CD8-positive, alpha-beta memory T cell (primary cell): ENCODE results near the gene HES5. TPM values are rescaled to one million over a fixed set of nuclear protein-coding genes. Genes with fewer than 3 reads are reported as not detected.

ENCODE experiments used
- CTCF ChIA-PET: fragments of 350-600 bp; sonication (Branson Sonifier 250); formaldehyde crosslinking; loops from one replicate; lab custom pipeline; 2021; ENCODE audit warnings: antibody characterized with exemption; lab: Charles Lee
- POLR2A ChIA-PET: fragments of 350-600 bp; sonication (Branson Sonifier 250); formaldehyde crosslinking; loops from one replicate; lab custom pipeline; 2021; ENCODE audit warnings: antibody characterized with exemption; lab: Charles Lee
- DNase-seq, 5 donors: peaks; one replicate each; pipeline versions ENCODE4 v3.0.0 to v3.0.0-alpha.2; 2020 to 2022; ENCODE audit warnings: mixed read lengths in 1 of 5
- H3K27ac ChIP-seq: one replicate; pipeline ENCODE4 v1.7.0; 2013; ENCODE audit warnings: low read depth, mild to moderate bottlenecking, low read length, moderate library complexity
- H3K27me3 ChIP-seq: 2 replicates; pipeline ENCODE4 v1.7.0; 2013; ENCODE audit warnings: low read length, mild to moderate bottlenecking; ENCODE audit not compliant: insufficient read depth, poor library complexity, severe bottlenecking
- H3K36me3 ChIP-seq: 2 replicates; pipeline ENCODE4 v1.7.0; 2013; ENCODE audit warnings: mild to moderate bottlenecking, low read length, moderate library complexity; ENCODE audit not compliant: insufficient read depth
- H3K4me1 ChIP-seq: 2 replicates; pipeline ENCODE4 v1.7.0; 2013; ENCODE audit warnings: mild to moderate bottlenecking, low read length, moderate library complexity; ENCODE audit not compliant: insufficient read depth
- H3K4me3 ChIP-seq: 2 replicates; pipeline ENCODE4 v1.7.0; 2013; ENCODE audit warnings: mild to moderate bottlenecking, low read length
- H3K9me3 ChIP-seq: 2 replicates; pipeline ENCODE4 v1.7.0; 2013; ENCODE audit warnings: mild to moderate bottlenecking, low read length
- H3K27ac Mint-ChIP-seq, 8 donors: one replicate each; pipeline ENCODE4 v1.8.0; 2020 to 2021; ENCODE audit warnings: mixed read lengths in 8 of 8, mild to moderate bottlenecking in 6 of 8, inconsistent platforms in 3 of 8, moderate library complexity in 3 of 8
- H3K27me3 Mint-ChIP-seq, 2 donors: one replicate each; pipeline ENCODE4 v1.8.0; 2020 to 2021; ENCODE audit warnings: mixed read lengths in 2 of 2, mild to moderate bottlenecking in 1 of 2, moderate library complexity in 1 of 2
- H3K36me3 Mint-ChIP-seq, 3 donors: one replicate each; pipeline ENCODE4 v1.8.0; 2020 to 2021; ENCODE audit warnings: mixed read lengths in 3 of 3, inconsistent platforms in 1 of 3, mild to moderate bottlenecking in 1 of 3
- H3K4me1 Mint-ChIP-seq, 3 donors: one replicate each; pipeline ENCODE4 v1.8.0; 2020 to 2021; ENCODE audit warnings: mixed read lengths in 3 of 3, inconsistent platforms in 1 of 3, mild to moderate bottlenecking in 1 of 3
- H3K4me3 Mint-ChIP-seq, 7 donors: one replicate each; pipeline ENCODE4 v1.8.0; 2020 to 2021; ENCODE audit warnings: mixed read lengths in 7 of 7, mild to moderate bottlenecking in 6 of 7, moderate library complexity in 4 of 7, inconsistent platforms in 2 of 7
- H3K9me3 Mint-ChIP-seq, 5 donors: one replicate each; pipeline ENCODE4 v1.8.0; 2020 to 2022; ENCODE audit warnings: mixed read lengths in 5 of 5, mild to moderate bottlenecking in 3 of 5, moderate library complexity in 2 of 5, inconsistent platforms in 1 of 5
- polyA plus RNA-seq: library from polyadenylated mRNA; unstranded; fragments of 300-500 nt; fragmentation: Illumina TruSeq; gene quantifications from one replicate; pipeline ENCODE4 v1.2.3, GENCODE V29; 2021
- total RNA-seq, 2 experiments: library from RNA; stranded (reverse); gene quantifications; one replicate each; pipeline ENCODE4 v1.2.3, GENCODE V29; 2021

HES5 gene
- total and polyA plus RNA-seq, 3 experiments from 2014 or later: not detected

- H3K4me1 Mint-ChIP-seq: peaks cover 0 to 13% (median 2%) of the 10 kb centered on the region in 3 donors
- H3K4me3 ChIP-seq: no peak overlapping the region
- CTCF ChIA-PET: interaction anchor here (1.1 to 10.9 kb wide), 2 partner anchors 10 to 12 kb away, joined by 3 to 134 read pairs; partner anchors contain the start of genes HES5 and PANK4
- H3K4me1 ChIP-seq: peaks cover 24% of the 10 kb centered on the region
- no peaks in the 10 kb centered on the region for H3K9me3 Mint-ChIP-seq
- no peaks in the 10 kb centered on the region for H3K9me3 ChIP-seq
- no peak overlapping the region for H3K27ac ChIP-seq
- no peak overlapping the region for H3K4me3 Mint-ChIP-seq
- no peak for DNase-seq
- POLR2A ChIA-PET: no interaction called here
- peak overlapping the region in 1 of 8 donors; percentile 36 for H3K27ac Mint-ChIP-seq
- peaks cover 5 to 7% of the 10 kb centered on the region in 2 donors for H3K27me3 Mint-ChIP-seq
- no peaks in the 10 kb centered on the region for H3K27me3 ChIP-seq
- peaks cover 0 to 2% (median 0%) of the 10 kb centered on the region in 3 donors for H3K36me3 Mint-ChIP-seq
- H3K36me3 ChIP-seq: no peaks in the 10 kb centered on the region
Observed at GRCh38 chr1:2538872-2539271, 8.8 kb upstream of the HES5 start.

GRCh38 chr1:2538376-2538775 lies 8.3 kb upstream of the HES5 start:
- Histone ChIP-seq H3K9me3 (no peaks in the 10 kb centered on the region), H3K36me3 (no peaks in the 10 kb centered on the region), H3K4me1 (peaks cover 19% of the 10 kb centered on the region), H3K27ac (no peak overlapping the region), H3K4me3 (no peak overlapping the region), H3K27me3 (no peaks in the 10 kb centered on the region)
- Mint-ChIP-seq H3K36me3 (peaks cover 0 to 2% (median 0%) of the 10 kb centered on the region in 3 donors), H3K27ac (peak overlapping the region in 2 of 8 donors; percentile 36 to 51), H3K9me3 (no peaks in the 10 kb centered on the region), H3K4me3 (no peak overlapping the region), H3K27me3 (peaks cover 5 to 9% of the 10 kb centered on the region in 2 donors), H3K4me1 (peaks cover 0 to 9% (median 2%) of the 10 kb centered on the region in 3 donors)
- ChIA-PET CTCF (interaction anchor here (10.9 kb wide), 1 partner anchor 12 kb away, joined by 134 read pairs; the partner anchor contains the start of genes HES5 and PANK4), POLR2A (no interaction called here)
- DNase-seq: no peak

GRCh38 chr1:2537784-2538115 lies 7.7 kb upstream of the HES5 start:
- POLR2A ChIA-PET: no interaction called here

GRCh38 chr1:2535981-2536380 lies 5.9 kb upstream of the HES5 start:
- CTCF ChIA-PET: no interaction called here

More at GRCh38 chr1:2537784-2538115, 7.7 kb upstream of the HES5 start:
- no peak overlapping the region for H3K4me3 ChIP-seq
- no peaks in the 10 kb centered on the region for H3K27me3 ChIP-seq
- H3K36me3 ChIP-seq: no peaks in the 10 kb centered on the region
- H3K4me1 ChIP-seq: peaks cover 15% of the 10 kb centered on the region
- H3K9me3 ChIP-seq: no peaks in the 10 kb centered on the region
- CTCF ChIA-PET: no interaction called here
- DNase-seq: no peak
- H3K27me3 Mint-ChIP-seq: peaks cover 8 to 10% of the 10 kb centered on the region in 2 donors
- H3K27ac ChIP-seq: no peak overlapping the region
- H3K36me3 Mint-ChIP-seq: peaks cover 0 to 2% (median 0%) of the 10 kb centered on the region in 3 donors
- H3K4me1 Mint-ChIP-seq: peaks cover 0 to 9% (median 2%) of the 10 kb centered on the region in 3 donors
- H3K9me3 Mint-ChIP-seq: no peaks in the 10 kb centered on the region
- no peak overlapping the region for H3K4me3 Mint-ChIP-seq
- H3K27ac Mint-ChIP-seq: no peak overlapping the region

GRCh38 chr1:2535455-2535854 lies 5.4 kb upstream of the HES5 start:
- H3K27ac ChIP-seq: no peak overlapping the region
- CTCF ChIA-PET: interaction anchor here (1.0 kb wide), 1 partner anchor 10 kb away, joined by 5 read pairs; the partner anchor contains the start of gene PANK4
- POLR2A ChIA-PET: no interaction called here
- H3K9me3 ChIP-seq: no peaks in the 10 kb centered on the region
- Mint-ChIP-seq H3K27me3 (peaks cover 15 to 19% of the 10 kb centered on the region in 2 donors), H3K4me3 (no peak overlapping the region), H3K4me1 (peaks cover 0 to 7% (median 2%) of the 10 kb centered on the region in 3 donors), H3K27ac (no peak overlapping the region), H3K9me3 (no peaks in the 10 kb centered on the region), H3K36me3 (peaks cover 0 to 2% (median 0%) of the 10 kb centered on the region in 3 donors)
- no peak for DNase-seq
- no peak overlapping the region for H3K4me3 ChIP-seq
- peaks cover 18% of the 10 kb centered on the region for H3K27me3 ChIP-seq
- H3K36me3 ChIP-seq: no peaks in the 10 kb centered on the region
- H3K4me1 ChIP-seq: peaks cover 10% of the 10 kb centered on the region

More at GRCh38 chr1:2535981-2536380, 5.9 kb upstream of the HES5 start:
- Histone ChIP-seq H3K36me3 (no peaks in the 10 kb centered on the region), H3K4me1 (peaks cover 6% of the 10 kb centered on the region), H3K27ac (no peak overlapping the region), H3K9me3 (no peaks in the 10 kb centered on the region), H3K4me3 (no peak overlapping the region), H3K27me3 (peaks cover 13% of the 10 kb centered on the region)
- POLR2A ChIA-PET: no interaction called here
- peaks cover 0 to 2% (median under 1%) of the 10 kb centered on the region in 3 donors for H3K4me1 Mint-ChIP-seq
- no peaks in the 10 kb centered on the region for H3K9me3 Mint-ChIP-seq
- peak overlapping the region in 2 of 8 donors; percentile 2 to 71 for H3K27ac Mint-ChIP-seq
- peaks cover 0 to 2% (median 0%) of the 10 kb centered on the region in 3 donors for H3K36me3 Mint-ChIP-seq
- H3K27me3 Mint-ChIP-seq: peaks cover 12 to 17% of the 10 kb centered on the region in 2 donors
- no peak for DNase-seq
- no peak overlapping the region for H3K4me3 Mint-ChIP-seq

GRCh38 chr1:2534687-2535441 lies 4.8 kb upstream of the HES5 start:
- no peak overlapping the region for H3K4me3 Mint-ChIP-seq

GRCh38 chr1:2534315-2534686 lies 4.2 kb upstream of the HES5 start:
- Histone ChIP-seq H3K4me3 (no peak overlapping the region), H3K27ac (no peak overlapping the region), H3K27me3 (peaks cover 18% of the 10 kb centered on the region), H3K9me3 (no peaks in the 10 kb centered on the region), H3K36me3 (no peaks in the 10 kb centered on the region), H3K4me1 (peaks cover 9% of the 10 kb centered on the region)
- H3K4me3 Mint-ChIP-seq: no peak overlapping the region
- peaks cover 15 to 19% of the 10 kb centered on the region in 2 donors for H3K27me3 Mint-ChIP-seq
- no peaks in the 10 kb centered on the region for H3K9me3 Mint-ChIP-seq
- peaks cover 0 to 2% (median 0%) of the 10 kb centered on the region in 3 donors for H3K36me3 Mint-ChIP-seq
- CTCF ChIA-PET: interaction anchor here (1.0 kb wide), 1 partner anchor 9 kb away, joined by 5 read pairs; the partner anchor contains the start of gene PANK4
- no peak overlapping the region for H3K27ac Mint-ChIP-seq
- POLR2A ChIA-PET: no interaction called here
- peaks cover 0 to 10% (median 2%) of the 10 kb centered on the region in 3 donors for H3K4me1 Mint-ChIP-seq
- no peak for DNase-seq

More at GRCh38 chr1:2534687-2535441, 4.8 kb upstream of the HES5 start:
- peaks cover 0 to 2% (median 0%) of the 10 kb centered on the region in 3 donors for H3K36me3 Mint-ChIP-seq
- no peak for DNase-seq
- H3K27me3 Mint-ChIP-seq: peaks cover 15 to 19% of the 10 kb centered on the region in 2 donors
- Histone ChIP-seq H3K4me1 (peaks cover 9% of the 10 kb centered on the region), H3K9me3 (no peaks in the 10 kb centered on the region), H3K36me3 (no peaks in the 10 kb centered on the region), H3K27ac (no peak overlapping the region), H3K27me3 (peaks cover 18% of the 10 kb centered on the region), H3K4me3 (no peak overlapping the region)
- H3K9me3 Mint-ChIP-seq: no peaks in the 10 kb centered on the region
- peak overlapping the region in 1 of 8 donors; percentile 66 for H3K27ac Mint-ChIP-seq
- H3K4me1 Mint-ChIP-seq: peaks cover 0 to 7% (median 2%) of the 10 kb centered on the region in 3 donors
- POLR2A ChIA-PET: interaction anchor here (0.5 kb wide), 1 partner anchor 14 kb away, joined by 4 read pairs; no protein-coding TSS in a partner anchor
- CTCF ChIA-PET: interaction anchor here (1.0 kb wide), 1 partner anchor 9 kb away, joined by 5 read pairs; the partner anchor contains the start of gene PANK4

GRCh38 chr1:2533365-2533764 lies 3.3 kb upstream of the HES5 start:
- no peaks in the 10 kb centered on the region for H3K9me3 ChIP-seq
- H3K27me3 ChIP-seq: peaks cover 18% of the 10 kb centered on the region
- H3K9me3 Mint-ChIP-seq: no peaks in the 10 kb centered on the region
- H3K4me1 Mint-ChIP-seq: peaks cover 5 to 18% (median 6%) of the 10 kb centered on the region in 3 donors
- no peak overlapping the region for H3K4me3 ChIP-seq
- DNase-seq: no peak
- no peak overlapping the region for H3K4me3 Mint-ChIP-seq
- POLR2A ChIA-PET: no interaction called here
- peaks cover 18% of the 10 kb centered on the region for H3K4me1 ChIP-seq
- CTCF ChIA-PET: interaction anchor here (0.8 to 1.0 kb wide), 2 partner anchors 9 to 14 kb away, joined by 3 to 5 read pairs; no protein-coding TSS in a partner anchor
- H3K27me3 Mint-ChIP-seq: peaks cover 21 to 22% of the 10 kb centered on the region in 2 donors
- no peak overlapping the region for H3K27ac ChIP-seq
- H3K27ac Mint-ChIP-seq: peak overlapping the region in 1 of 8 donors; percentile 54
- H3K36me3 Mint-ChIP-seq: peaks cover 0 to 2% (median 0%) of the 10 kb centered on the region in 3 donors
- H3K36me3 ChIP-seq: no peaks in the 10 kb centered on the region
